HG03354 (cell line): Measurements from ENCODE around the gene RBM38.
"Not testable (repeated sequence)": the region's sequence is repeated elsewhere in the genome, so short reads cannot be mapped to it uniquely, and the experiment has no call there.

Experiments
- ATAC-seq: cut with Tn5 transposase; IDR thresholded peaks from one replicate; pipeline ENCODE4 v1.9.1; 2021; ENCODE audit warnings: mild to moderate bottlenecking; ENCODE audit not compliant: unreplicated experiment, poor library complexity, severe bottlenecking

The RBM38 gene

DNA sequence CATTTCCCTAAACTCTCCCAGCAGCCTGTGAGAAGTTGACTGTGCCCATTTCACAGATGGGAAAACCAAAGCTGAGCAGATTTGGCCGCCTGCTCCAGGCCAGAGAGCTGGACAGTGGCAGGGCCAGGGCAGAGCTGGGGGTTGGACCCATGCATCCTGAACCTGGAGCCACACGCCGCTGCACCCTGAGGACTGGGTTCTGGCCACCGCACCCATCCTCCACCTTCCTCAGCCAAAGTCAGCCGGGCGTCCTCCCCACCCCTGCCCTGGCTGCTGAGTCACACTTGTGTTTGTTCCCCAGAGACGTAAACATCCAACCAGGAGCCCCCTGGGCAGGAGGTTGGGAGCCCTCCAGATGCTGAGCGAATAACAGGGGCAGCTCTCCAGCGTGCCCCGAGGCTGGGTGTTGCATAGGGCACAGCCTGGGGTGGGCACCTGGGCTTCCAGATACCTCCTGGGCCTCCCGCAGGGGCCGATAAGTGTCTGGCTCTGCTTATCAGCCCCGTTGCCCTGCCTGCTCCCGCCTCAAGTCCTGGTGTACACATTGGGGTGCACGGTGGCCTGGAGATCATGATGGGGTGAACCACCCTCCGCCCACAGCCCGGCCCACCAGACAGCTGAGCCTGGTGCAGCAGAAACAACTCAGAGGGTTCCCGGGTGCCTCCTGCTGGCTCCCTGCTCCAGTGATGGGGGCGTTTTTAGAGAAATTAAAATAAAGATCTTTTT lies 23.8 kb downstream of the RBM38 start:
- no peak for ATAC-seq

DNA sequence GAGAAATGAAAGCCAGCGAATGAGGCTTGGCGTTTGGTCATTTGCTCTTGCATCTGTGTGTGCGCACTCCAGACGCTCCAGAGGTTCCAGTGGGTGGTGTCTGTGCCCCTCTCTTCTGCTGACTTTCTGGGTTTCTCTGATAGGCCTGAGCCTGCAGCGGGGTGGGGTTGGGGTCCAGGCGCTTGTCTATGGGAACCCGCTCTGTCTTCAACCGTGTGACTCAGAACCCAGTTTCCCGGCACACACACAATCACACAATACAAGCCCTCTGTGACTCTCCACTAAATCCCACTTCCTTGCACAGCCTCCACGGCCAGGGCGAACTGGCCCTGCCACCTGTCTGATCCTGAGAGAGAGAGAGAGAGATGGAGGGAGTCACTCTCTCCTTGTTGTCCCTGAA lies 24.6 kb downstream of the RBM38 start:
- no peak for ATAC-seq

GRCh38 chr20:57416296-57417022 lies 25.3 kb downstream of the RBM38 start:
- ATAC-seq: no peak

DNA sequence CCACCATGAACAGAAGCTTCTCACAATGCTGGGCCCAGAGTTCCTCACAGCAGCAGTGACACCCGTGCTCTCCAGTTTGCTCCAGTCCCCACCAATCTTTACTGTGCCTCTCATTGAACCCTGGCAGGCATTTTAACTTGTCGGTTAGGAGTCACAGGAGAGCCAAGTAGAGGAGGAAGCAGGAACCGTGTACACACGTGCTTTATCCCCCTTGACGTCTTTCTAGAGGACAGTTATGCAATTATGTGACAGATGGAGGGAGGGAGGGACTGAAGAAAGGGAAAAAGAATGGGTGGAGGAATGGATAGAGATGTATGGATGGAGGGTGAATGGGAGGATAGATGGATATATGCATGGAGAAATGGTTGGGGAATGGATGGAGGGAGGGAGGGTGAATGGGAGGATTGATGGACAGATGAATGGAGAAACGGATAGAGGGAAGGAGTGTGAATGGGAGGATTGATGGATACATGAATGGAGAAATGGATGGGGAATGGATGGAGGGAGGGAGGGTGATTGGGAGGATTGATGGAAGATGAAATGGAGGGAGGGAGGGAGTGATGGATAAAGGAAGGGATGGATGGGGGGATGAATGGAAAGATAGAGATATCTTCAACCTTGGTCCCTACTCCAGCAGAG lies 26.0 kb downstream of the RBM38 start:
- ATAC-seq: no peak

GRCh38 chr20:57417830-57418780 lies 26.9 kb downstream of the RBM38 start:
- ATAC-seq: no peak

DNA sequence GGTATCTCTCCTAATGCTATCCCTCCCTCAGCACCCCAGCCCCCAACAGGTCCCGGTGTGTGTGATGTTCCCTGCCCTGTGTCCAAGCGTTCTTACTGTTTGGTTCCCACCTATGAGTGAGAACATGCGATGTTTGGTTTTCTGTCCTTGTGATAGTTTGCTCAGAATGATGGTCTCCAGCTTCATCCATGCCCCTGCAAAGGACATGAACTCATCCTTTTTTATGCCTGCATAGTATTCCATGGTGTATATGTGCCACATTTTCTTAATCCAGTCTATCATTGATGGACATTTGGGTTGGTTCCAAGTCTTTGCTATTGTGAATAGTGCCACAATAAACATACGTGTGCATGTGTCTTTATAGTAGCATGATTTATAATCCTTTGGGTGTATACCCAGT lies 28.3 kb downstream of the RBM38 start:
- ATAC-seq: not testable (repeated sequence)

- no peak for ATAC-seq
These were observed 29.5 kb downstream of the RBM38 start for GRCh38 chr20:57420571-57421252.

- no peak for ATAC-seq
These were observed 30.3 kb downstream of the RBM38 start for GRCh38 chr20:57421253-57422220.

DNA sequence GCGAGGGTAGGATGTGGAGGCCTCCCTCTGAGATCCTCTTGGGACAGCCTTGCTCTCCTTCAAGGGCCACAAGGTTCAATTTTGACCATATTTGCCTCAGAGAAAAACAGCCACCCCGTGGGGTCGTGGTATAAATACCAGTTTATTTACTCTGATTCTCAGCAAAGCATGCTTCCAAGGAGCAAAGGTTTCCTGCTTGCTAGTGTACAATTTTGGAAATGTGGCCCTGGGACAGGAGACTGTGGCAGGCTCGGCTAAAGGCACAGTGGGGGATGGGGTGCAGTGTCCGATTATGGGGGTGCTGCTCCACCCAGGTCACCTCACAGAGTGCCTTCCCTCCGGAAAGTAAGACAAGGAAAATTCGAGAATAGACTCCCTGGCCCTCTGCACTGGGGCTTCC lies 31.1 kb downstream of the RBM38 start:
- ATAC-seq: no peak

- peak; percentile 56 for ATAC-seq
These were observed 34.2 kb downstream of the RBM38 start for GRCh38 chr20:57425150-57426013.

GRCh38 chr20:57426271-57426689 lies 35.1 kb downstream of the RBM38 start:
- no peak for ATAC-seq

DNA sequence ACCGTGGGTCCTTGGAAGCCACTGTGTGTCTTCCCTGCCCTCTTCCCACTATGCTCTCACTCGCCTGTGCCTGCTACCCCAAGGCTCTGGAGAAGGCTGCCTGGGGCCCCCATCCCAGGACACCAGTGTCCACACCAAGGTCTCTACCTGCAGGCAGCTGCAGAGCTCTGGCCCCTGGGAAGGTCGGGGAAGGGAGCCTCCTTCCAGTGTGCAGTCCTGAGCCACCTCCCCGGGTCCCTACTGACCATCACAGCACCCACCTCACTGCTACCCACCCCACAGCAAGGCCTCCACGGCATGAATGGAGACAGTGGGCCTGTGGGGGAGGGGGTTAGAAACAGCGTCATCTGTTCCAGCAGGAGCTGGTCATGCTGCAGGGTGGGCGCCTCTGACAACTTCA lies 35.6 kb downstream of the RBM38 start:
- no peak for ATAC-seq

- ATAC-seq: no peak
These were observed 37.3 kb downstream of the RBM38 start for GRCh38 chr20:57428324-57429158.

DNA sequence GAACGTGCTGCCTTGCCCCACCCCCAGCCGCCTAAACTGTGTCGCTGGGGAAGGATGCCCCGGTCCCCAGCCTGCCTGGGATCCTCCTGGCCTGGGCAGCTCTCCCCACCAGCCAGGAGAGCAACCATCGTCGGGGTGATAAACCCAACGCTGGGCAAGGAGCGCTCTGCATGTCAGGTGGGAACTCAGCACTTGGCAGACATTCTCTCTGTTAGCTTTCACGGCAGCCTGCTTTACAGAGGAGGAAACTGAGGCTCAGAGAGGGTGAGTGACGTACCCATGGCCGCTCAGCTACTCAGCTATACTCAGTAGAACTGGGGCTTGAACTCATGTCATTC lies 37.9 kb downstream of the RBM38 start:
- no peak for ATAC-seq

GRCh38 chr20:57429580-57430200 lies 38.5 kb downstream of the RBM38 start:
- ATAC-seq: no peak

- ATAC-seq: not testable (repeated sequence)
These were observed 39.0 kb downstream of the RBM38 start for GRCh38 chr20:57430201-57430596.
